ENCODE measurements around the gene ATP2B2. TPM values are rescaled to one million over a fixed set of nuclear protein-coding genes. Genes with fewer than 3 reads are reported as not detected.

ATP2B2 gene
- total and polyA plus RNA-seq, 2 experiments from 2014 or later: 0.66 to 1.8 TPM

- DNase-seq (ENCODE audit: low spot score): no peak
- no peak overlapping the region for H3K27ac ChIP-seq
- H3K79me2 ChIP-seq: peaks cover 8% of the 10 kb centered on the region
- H3K4me1 ChIP-seq (ENCODE audit: insufficient read depth): no peaks in the 10 kb centered on the region
- H3K36me3 ChIP-seq (replicated peaks; ENCODE audit: insufficient read depth, low read depth): no peaks in the 10 kb centered on the region
- 73% methylated on average over 4 of the region's 4 CpGs for WGBS (ENCODE audit: low lambda C conversion rate, missing lambda C conversion rate)
- H3K27me3 ChIP-seq: no peaks in the 10 kb centered on the region
- TF ChIP-seq EZH2phosphoT487 (IDR thresholded peaks at IDR 0.05; ENCODE audit: low read depth, severe bottlenecking, unreplicated experiment): no peak
- no peak for TF ChIP-seq EZH2 (IDR thresholded peaks at IDR 0.05; ENCODE audit: borderline replicate concordance)
- no peak for TF ChIP-seq CTCF (IDR thresholded peaks at IDR 0.05; ENCODE audit: poor library complexity)
- H3K4me3 ChIP-seq: no peak overlapping the region
- no peaks in the 10 kb centered on the region for H3K9me3 ChIP-seq (ENCODE audit: low read depth)
- no peak overlapping the region for H2AFZ ChIP-seq
- peaks cover 2% of the 10 kb centered on the region for H4K20me1 ChIP-seq (ENCODE audit: insufficient read depth, poor library complexity, severe bottlenecking)
- no peaks in the 10 kb centered on the region for H3K9me2 ChIP-seq (replicated peaks; ENCODE audit: insufficient read depth)
- no peak overlapping the region for H3K4me2 ChIP-seq
Observed at GRCh38 chr3:10309736-10310135, 195.7 kb downstream of the ATP2B2 start.

GRCh38 chr3:10308678-10309077, 196.7 kb downstream of the ATP2B2 start:
- Histone ChIP-seq H3K27me3 (no peaks in the 10 kb centered on the region), H3K36me3 (replicated peaks; ENCODE audit: insufficient read depth, low read depth) (no peaks in the 10 kb centered on the region), H3K27ac (no peak overlapping the region), H3K9me2 (replicated peaks; ENCODE audit: insufficient read depth) (no peaks in the 10 kb centered on the region), H3K79me2 (peaks cover 3% of the 10 kb centered on the region), H3K9me3 (ENCODE audit: low read depth) (no peaks in the 10 kb centered on the region), H2AFZ (no peak overlapping the region), H3K4me1 (ENCODE audit: insufficient read depth) (no peaks in the 10 kb centered on the region), H3K4me2 (no peak overlapping the region), H4K20me1 (ENCODE audit: insufficient read depth, poor library complexity, severe bottlenecking) (peaks cover 2% of the 10 kb centered on the region), H3K4me3 (no peak overlapping the region)
- DNase-seq (ENCODE audit: low spot score): no peak
- 93% methylated on average over 7 of the region's 7 CpGs for WGBS (ENCODE audit: low lambda C conversion rate, missing lambda C conversion rate)
- no peak for TF ChIP-seq EZH2phosphoT487 (IDR thresholded peaks at IDR 0.05; ENCODE audit: low read depth, severe bottlenecking, unreplicated experiment)
- TF ChIP-seq CTCF (IDR thresholded peaks at IDR 0.05; ENCODE audit: poor library complexity): no peak
- TF ChIP-seq EZH2 (IDR thresholded peaks at IDR 0.05; ENCODE audit: borderline replicate concordance): no peak

GRCh38 chr3:10306156-10306555, 199.2 kb downstream of the ATP2B2 start:
- no peak for TF ChIP-seq EZH2phosphoT487 (IDR thresholded peaks at IDR 0.05; ENCODE audit: low read depth, severe bottlenecking, unreplicated experiment)
- no peak for TF ChIP-seq EZH2 (IDR thresholded peaks at IDR 0.05; ENCODE audit: borderline replicate concordance)
- no peak for TF ChIP-seq CTCF (IDR thresholded peaks at IDR 0.05; ENCODE audit: poor library complexity)
- H3K4me3 ChIP-seq: no peak overlapping the region
- no peak overlapping the region for H2AFZ ChIP-seq
- H3K36me3 ChIP-seq (replicated peaks; ENCODE audit: insufficient read depth, low read depth): no peaks in the 10 kb centered on the region
- H4K20me1 ChIP-seq (ENCODE audit: insufficient read depth, poor library complexity, severe bottlenecking): no peaks in the 10 kb centered on the region
- no peaks in the 10 kb centered on the region for H3K9me2 ChIP-seq (replicated peaks; ENCODE audit: insufficient read depth)
- no peak for DNase-seq (ENCODE audit: low spot score)
- 99% methylated on average over 3 of the region's 3 CpGs for WGBS (ENCODE audit: low lambda C conversion rate, missing lambda C conversion rate)
- no peak overlapping the region for H3K4me2 ChIP-seq
- H3K27me3 ChIP-seq: no peaks in the 10 kb centered on the region
- H3K9me3 ChIP-seq (ENCODE audit: low read depth): no peaks in the 10 kb centered on the region
- H3K4me1 ChIP-seq (ENCODE audit: insufficient read depth): no peaks in the 10 kb centered on the region
- no peaks in the 10 kb centered on the region for H3K79me2 ChIP-seq
- no peak overlapping the region for H3K27ac ChIP-seq
